Renal cortex interstitium (tissue), 11 donors: ENCODE results near the gene ZNF74. TPM values are rescaled to one million over a fixed set of nuclear protein-coding genes. Genes with fewer than 3 reads are reported as not detected.
A peak's percentile ranks its signal among the peaks of the same experiment; 100 is the strongest.
"Not testable (repeated sequence)": the region's sequence is repeated elsewhere in the genome, so short reads cannot be mapped to it uniquely, and the experiment has no call there.

Experiments used
- DNase-seq, 11 donors: peaks; one replicate each; pipeline ENCODE4 v3.0.0-alpha.2; 2013; ENCODE audit warnings: low read depth in 9 of 11, low spot score in 4 of 11; ENCODE audit errors: extremely low read depth in 1 of 11
- polyA plus RNA-seq, 3 donors: library from polyadenylated mRNA; unstranded; fragments of 120-200 nt; gene quantifications; one replicate each; pipeline ENCODE4 v1.2.1, GENCODE V29; 2013; ENCODE audit not compliant: insufficient read length in 3 of 3

Gene ZNF74
- polyA plus RNA-seq, 3 donors: 13.3 to 19.8 (median 18.1) TPM

GRCh38 chr22:20437613-20438426, 43.9 kb downstream of the ZNF74 start, which contains the start of gene SCARF2:
Gene SCARF2 (minus strand): TSS chr22:20437825. CDS start chr22:20437754, 71 bp downstream.
- DNase-seq: peak in 6 of 11 donors; percentile 66 to 82 (median 72)

DNA sequence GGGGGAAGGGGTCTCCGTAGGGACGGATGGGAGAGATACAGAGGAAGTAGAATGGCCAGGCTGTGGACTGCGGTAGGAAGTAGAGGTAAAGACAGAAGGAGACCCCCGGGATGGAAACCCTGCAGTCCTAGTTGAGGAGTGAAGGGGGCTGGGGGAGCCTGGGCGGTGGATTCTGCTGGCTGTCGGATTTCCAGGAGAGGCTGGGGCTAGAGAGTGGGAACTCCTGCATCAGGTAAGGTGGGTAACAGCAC, 44.4 kb downstream of the ZNF74 start:
- no peak for DNase-seq

GRCh38 chr22:20438678-20439492, 44.9 kb downstream of the ZNF74 start:
- no peak for DNase-seq

DNA sequence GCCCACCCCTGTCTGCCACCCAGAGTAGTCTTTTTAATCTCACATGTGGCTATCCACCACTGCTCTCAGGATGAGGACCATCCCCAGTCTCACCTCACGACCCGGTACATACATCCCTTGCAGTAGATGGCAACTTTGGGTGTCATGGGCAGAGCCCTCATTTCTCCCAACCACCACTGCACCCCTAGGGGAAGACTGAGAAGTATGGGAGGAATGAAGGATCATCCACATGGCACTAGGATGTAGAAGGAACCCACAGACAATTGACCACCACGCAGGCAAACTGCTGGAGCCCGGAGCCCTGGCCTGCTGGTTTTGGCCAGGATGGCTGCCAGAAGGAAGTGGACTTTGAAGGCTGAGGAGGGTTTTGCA, 45.6 kb downstream of the ZNF74 start:
- DNase-seq: no peak

DNA sequence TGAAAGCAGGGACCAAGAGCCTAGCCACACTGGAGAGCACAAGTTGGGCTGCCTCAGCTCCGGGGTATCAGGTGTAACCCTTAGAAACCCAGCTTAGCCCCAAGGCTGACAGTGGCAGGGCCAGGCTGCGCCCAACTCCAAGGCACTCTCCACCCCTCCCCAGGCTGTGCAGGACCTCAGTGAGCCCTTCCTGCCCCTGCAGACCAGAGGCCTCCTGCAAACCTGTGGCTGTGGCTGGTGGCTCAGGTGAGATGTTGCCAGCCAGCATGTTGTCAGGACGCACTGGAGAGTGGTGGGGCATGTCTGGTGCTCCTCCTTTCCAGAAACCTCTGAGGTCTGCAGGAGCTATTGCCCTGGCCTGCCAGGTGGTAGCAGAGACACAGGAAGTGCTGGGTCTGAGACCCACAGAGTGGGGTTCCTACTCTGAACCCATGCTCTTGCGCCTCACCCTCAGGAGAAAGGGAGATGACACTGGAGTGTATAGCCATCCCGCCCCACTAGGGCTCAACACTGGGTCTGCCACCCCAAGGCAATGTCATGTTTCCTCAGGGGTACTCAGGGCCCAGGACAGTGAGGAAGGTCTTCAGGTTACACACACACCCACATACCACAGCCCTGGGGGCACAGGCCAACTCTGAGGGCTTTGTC, 46.1 kb downstream of the ZNF74 start:
- no peak for DNase-seq

DNA sequence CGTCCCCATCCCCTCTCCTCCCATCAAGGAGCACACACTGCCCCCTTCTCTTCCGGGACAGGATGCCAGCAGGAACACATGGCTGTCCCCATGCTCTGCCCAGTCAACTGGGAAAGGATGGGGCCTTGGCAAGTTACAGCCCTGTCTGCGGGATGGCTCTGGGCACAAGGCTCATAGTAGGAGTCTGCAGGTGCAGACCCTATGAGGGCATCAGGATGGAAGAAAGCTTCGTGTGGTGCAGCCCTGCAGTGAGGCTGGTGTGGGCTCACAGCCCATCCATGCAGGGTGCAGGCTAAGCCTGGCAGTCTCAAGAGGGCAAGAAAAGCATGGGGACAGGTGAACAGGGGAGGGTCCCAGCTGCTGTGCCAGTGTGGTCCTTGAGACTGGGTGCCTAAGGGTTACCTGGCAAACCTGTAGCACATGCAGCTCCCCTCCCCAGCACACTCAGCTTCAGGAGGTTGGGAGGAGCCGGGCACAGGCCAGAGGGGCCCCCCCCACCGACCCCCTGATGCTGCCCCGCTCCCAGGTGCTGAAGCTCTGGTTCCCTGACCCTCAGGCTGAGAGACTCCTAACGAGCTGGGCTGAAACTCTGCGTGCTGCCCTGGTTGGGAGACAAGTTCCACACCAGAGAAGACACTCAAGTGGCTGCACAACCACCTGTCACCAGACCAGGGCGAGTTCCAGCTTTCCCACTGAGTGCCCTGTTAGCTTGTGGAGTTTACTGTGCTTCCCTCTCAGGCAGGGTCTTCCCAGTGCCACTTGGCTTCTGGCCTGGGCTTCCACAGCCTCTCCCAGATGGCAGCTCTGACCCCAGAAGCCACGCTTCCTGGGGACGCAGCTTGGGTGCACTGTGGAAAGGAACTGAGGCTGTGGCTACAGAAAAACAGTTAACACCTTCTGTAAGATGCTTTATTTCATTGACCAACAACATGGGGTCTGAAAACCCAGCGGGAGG, 47.0 kb downstream of the ZNF74 start:
- no peak for DNase-seq

DNA sequence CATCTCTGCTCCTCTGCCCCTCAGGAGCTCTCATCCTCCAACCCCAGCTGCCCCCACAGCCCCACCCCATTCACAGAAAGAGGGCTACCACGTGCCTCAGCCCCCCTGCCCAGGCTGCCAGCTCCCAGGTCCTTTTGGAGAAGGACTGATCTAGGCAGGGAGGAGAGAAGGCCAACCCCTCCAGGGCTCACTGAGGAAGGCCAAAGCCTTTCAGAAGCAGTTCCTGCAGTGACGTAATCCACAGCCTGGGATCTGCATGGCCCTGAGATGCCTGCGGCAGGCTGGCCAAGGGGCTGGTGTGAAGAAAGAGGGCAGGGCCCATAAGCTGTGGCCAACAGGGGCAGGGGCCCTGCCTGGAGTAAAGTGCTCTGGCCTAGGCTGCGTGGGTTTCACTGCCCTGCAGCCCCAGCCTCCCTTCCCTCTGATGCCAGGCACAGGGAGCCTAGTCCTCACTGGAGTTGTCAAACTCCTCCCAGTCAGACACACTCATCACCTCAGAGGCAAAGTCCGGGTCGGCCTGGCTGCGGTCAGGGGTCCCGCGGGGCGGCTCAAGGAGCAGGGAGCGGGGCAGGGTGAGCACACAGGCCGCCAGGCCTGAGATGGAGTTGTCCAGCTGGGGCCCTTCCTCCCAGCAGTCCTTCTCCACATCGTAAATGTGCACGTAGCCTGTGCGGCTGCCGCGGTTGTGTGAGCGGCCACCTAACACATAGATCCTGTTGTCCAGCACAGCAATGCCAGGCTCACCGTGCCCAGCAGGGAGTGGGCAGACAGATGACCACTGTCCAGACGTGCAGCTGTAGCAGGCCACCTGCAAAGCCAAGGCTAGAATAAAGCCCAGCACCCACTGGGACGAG, 47.9 kb downstream of the ZNF74 start:
- no peak for DNase-seq

GRCh38 chr22:20442485-20443284, 48.7 kb downstream of the ZNF74 start:
- no peak for DNase-seq

- DNase-seq: no peak
Measured at GRCh38 chr22:20444325-20444724, 50.4 kb downstream of the ZNF74 start.

- DNase-seq: no peak
Measured at GRCh38 chr22:20446383-20446970, 52.5 kb downstream of the ZNF74 start.

DNA sequence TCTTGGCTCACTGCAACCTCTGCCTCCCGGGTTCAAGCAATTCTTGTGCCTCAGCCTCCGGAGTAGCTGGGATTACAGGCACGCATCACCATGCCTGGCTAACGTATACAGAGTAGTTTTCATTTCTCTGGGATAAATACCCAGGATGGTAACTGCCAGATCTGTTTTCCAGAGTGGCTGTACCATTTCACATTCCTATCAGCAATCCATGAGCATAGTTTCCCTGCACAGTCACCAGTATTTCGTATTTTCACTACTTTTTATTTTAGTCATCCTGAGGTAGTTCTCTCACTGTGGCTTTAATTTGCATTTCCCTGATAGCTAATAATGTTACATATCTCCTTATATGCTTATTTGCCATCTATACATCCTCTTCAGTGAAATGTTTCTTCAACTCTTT, 54.7 kb downstream of the ZNF74 start:
- DNase-seq: no peak

- no peak for DNase-seq
Measured at GRCh38 chr22:20449819-20450550, 56.0 kb downstream of the ZNF74 start.

DNA sequence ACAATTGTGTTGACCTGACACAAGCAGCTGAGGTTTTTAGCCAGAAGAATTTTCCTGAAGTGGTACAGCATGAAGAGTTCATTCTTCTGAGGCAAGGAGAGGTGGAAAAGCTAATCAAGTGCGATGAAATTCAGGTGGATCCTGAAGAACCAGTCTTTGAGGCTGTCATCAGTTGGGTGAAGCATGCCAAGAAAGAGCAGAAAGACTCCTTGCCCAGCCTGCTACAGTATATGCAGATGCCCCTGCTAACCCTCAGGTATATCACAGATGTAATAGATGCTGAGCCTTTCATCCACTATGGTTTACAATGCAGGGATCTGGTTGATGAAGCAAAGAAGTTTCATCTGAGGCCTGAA, 56.6 kb downstream of the ZNF74 start:
- no peak for DNase-seq

DNA sequence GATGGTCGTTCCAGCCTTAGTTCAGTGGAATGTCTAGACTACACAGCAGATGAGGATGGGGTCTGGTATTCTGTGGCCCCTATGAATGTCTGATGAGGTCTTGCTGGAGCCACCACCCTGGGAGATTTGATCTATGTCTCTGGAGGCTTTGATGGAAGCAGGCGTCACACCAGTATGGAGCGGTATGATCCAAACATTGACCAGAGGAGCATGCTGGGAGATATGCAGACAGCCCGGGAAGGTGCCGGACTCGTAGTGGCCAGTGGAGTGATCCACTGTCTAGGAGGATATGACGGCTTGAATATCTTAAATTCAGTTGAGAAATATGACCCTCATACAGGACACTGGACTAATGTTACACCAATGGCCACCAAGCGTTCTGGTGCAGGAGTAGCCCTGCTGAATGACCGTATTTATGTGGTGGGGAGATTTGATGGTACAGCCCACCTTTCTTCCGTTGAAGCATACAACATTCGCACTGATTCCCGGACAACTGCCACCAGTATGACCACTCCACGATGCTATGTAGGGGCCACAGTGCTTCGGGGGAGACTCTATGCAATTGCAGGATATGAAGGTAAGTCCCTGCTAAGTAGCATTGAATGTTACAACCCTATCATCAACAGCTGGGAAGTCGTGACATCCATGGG, 57.3 kb downstream of the ZNF74 start:
- not testable (repeated sequence) for DNase-seq

DNA sequence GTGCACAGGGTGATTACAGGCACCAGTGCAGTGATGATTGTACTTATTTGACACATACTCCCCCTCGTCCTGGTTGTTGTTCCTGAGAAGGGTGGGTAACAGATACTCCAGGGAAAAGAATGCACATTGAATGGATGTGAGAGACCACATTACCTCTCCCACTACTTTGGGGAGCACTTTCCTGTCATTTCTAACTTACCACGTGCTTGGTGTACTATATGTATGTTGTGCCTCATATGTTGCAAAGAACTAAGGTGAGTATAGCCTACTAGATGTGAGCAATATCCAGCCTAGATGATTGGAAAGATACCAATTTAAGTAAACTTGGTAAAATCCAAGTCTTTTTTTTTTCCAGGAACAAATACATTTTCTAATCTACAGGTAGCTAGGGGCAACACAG, 58.0 kb downstream of the ZNF74 start:
- DNase-seq: no peak

DNA sequence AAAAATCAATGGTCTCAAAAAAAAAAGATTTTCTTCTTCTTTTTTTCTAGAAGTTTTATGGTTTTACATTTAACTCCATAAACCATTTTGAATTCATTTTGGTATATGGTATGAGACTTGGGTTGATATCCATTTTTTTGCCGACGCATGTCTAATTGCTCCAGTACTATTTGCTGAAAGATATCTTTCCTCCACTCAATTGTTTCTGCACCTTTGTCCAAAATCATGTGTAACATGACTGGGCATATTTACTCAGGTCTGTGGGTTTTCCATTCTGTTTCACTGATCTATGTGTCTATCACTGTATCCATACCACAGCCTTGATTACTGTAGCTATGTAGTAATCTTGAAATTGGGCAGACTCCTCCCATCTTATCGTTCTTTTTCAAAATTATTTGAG, 59.3 kb downstream of the ZNF74 start:
- no peak for DNase-seq
